ENCODE measurements around the gene TAS1R3. TPM values are rescaled to one million over a fixed set of nuclear protein-coding genes. Genes with fewer than 3 reads are reported as not detected.

The TAS1R3 gene
- total RNA-seq, 1 experiment from 2014 or later: 0.28 TPM

DNA sequence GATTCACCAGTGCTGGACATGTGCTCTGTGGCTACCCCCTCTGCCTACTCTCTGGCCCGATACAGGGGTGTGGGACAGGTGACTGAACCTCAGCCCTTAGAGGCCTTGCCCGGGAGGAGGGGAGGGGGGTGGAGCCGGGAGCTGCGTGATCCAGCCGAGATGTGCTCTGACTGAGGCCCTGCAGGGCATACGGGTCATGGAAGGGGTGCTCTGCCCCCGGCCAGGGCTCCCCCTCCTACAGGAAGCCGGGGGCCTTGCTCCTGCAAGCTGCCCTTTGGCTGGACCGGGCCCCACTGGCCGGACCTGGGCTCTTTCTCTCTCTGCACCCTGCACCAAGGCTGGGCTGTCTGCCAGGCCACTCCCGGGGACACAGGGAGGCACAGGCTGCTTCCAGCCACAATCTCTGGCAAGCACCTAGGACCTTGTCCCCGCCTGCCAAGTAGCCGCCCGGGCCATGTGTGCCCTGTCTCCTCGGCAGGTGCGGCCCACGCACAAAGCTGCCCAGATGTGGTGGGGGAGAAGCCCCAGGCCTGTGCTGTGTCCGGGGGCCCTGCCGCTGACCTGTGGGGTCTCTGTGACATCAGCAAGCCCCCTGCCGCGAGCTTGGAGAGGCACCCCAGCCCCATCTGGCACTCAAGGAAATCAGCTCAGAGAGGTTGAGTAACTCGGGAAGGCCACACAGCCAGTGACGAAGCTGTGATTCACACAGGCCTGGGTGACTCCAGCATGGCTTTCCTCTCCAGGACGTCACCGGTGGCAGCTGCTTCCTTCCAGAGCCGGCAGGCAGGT lies 49.4 kb upstream of the TAS1R3 start:
- TF ChIP-seq, protein P1, sequence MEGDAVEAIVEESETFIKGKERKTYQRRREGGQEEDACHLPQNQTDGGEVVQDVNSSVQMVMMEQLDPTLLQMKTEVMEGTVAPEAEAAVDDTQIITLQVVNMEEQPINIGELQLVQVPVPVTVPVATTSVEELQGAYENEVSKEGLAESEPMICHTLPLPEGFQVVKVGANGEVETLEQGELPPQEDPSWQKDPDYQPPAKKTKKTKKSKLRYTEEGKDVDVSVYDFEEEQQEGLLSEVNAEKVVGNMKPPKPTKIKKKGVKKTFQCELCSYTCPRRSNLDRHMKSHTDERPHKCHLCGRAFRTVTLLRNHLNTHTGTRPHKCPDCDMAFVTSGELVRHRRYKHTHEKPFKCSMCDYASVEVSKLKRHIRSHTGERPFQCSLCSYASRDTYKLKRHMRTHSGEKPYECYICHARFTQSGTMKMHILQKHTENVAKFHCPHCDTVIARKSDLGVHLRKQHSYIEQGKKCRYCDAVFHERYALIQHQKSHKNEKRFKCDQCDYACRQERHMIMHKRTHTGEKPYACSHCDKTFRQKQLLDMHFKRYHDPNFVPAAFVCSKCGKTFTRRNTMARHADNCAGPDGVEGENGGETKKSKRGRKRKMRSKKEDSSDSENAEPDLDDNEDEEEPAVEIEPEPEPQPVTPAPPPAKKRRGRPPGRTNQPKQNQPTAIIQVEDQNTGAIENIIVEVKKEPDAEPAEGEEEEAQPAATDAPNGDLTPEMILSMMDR (conservative IDR thresholded peaks at IDR 0.05): no peak
- Histone ChIP-seq H2BK5ac (ENCODE audit: insufficient read length, low read length) (no peak overlapping the region), H4K20me1 (ENCODE audit: control insufficient read depth, insufficient read depth, insufficient read length) (no peaks in the 10 kb centered on the region), H3T11ph (ENCODE audit: low read length) (no peak overlapping the region), H2BK120ac (ENCODE audit: low read depth, low read length, poor library complexity, severe bottlenecking) (no peak overlapping the region), H3K27ac (ENCODE audit: insufficient read length, low read depth, low read length) (no peak overlapping the region), H4K91ac (ENCODE audit: insufficient read length, low read depth, low read length) (no peak overlapping the region), H3K18ac (ENCODE audit: insufficient read length, low read depth, low read length) (no peak overlapping the region), H2AK5ac (ENCODE audit: insufficient read length, low read length) (no peak overlapping the region), H2BK15ac (ENCODE audit: low read depth, low read length) (no peak overlapping the region), H3K9me3 (ENCODE audit: control insufficient read depth, low read depth, low read length) (no peaks in the 10 kb centered on the region), H3K79me2 (ENCODE audit: insufficient read depth, low read length) (no peaks in the 10 kb centered on the region), H4K5ac (ENCODE audit: insufficient read length, low read depth, low read length) (no peak overlapping the region), H2AFZ (ENCODE audit: low read length) (no peak overlapping the region), H3K4me2 (ENCODE audit: insufficient read depth, insufficient read length, low read length) (no peak overlapping the region), H2BK20ac (ENCODE audit: low read depth, low read length, poor library complexity, severe bottlenecking) (no peak overlapping the region), H3K23ac (ENCODE audit: insufficient read length, low read depth, low read length) (no peak overlapping the region), H3K9ac (ENCODE audit: extremely low read depth, insufficient read length, low read length) (no peak overlapping the region), H3K14ac (ENCODE audit: insufficient read depth, low read length) (no peak overlapping the region; the same call in 1 of the 2 replicates), H3K23me2 (ENCODE audit: insufficient read length, low read depth, low read length, poor library complexity, severe bottlenecking) (no peaks in the 10 kb centered on the region), H3K4ac (ENCODE audit: low read depth, low read length) (no peak overlapping the region), H3K56ac (ENCODE audit: insufficient read length, low read depth, low read length) (no peak overlapping the region), H3K4me1 (ENCODE audit: insufficient read depth, low read length) (no peaks in the 10 kb centered on the region), H3K79me1 (ENCODE audit: insufficient read depth, low read depth, low read length, poor library complexity, severe bottlenecking) (no peaks in the 10 kb centered on the region), H2BK12ac (ENCODE audit: insufficient read length, low read depth, low read length) (no peak overlapping the region), H4K8ac (replicated peaks; ENCODE audit: insufficient read length, low read depth, low read length) (no peak overlapping the region), H3K27me3 (ENCODE audit: insufficient read depth, low read length) (no peaks in the 10 kb centered on the region)
- no peak for DNase-seq
- WGBS (ENCODE audit: extremely low coverage, insufficient read length, low lambda C conversion rate): no CpG with 5 or more reads among the region's 26 CpGs
- Mint-ChIP-seq H3K4me3 (no peak overlapping the region), H3K36me3 (ENCODE audit: insufficient read depth in 1 of 3, low read depth in 3 of 3) (no peaks in the 10 kb centered on the region), H3K9me3 (no peaks in the 10 kb centered on the region; a peak in 1 of 5 replicates), H3K27ac (no peak overlapping the region), H3K4me1 (0 out of 4 replicates have a peak, but pooled peaks cover 0 to 5% of the 10 kb centered on the region in 2 experiments), H3K27me3 (ENCODE audit: low read depth) (peaks cover 6% of the 10 kb centered on the region)
